SK-N-SH treated with all-trans-retinoic acid at 6 μM for 48 hours (cell line): ENCODE results near the gene SERGEF.
"Not testable (repeated sequence)": the region's sequence is repeated elsewhere in the genome, so short reads cannot be mapped to it uniquely, and the experiment has no call there.

ENCODE experiments used
- ATAC-seq: fragments of 200-7000 bp; cut with Tn5 transposase; 3 replicates; pipeline ENCODE4 v1.9.1; 2020; ENCODE audit warnings: mild to moderate bottlenecking, moderate library complexity
- ARNTL ChIP-seq: fragments of 450-650 bp; formaldehyde crosslinking; IDR thresholded peaks from 2 replicates; pipeline ENCODE4 v1.5.0; 2020; ENCODE audit warnings: low read depth, mild to moderate bottlenecking, moderate library complexity, borderline replicate concordance
- CREB5 ChIP-seq: fragments of 250-450 bp; sonication (Bioruptor Pico); IDR thresholded peaks from 2 replicates; pipeline ENCODE4 v1.5.1; 2020; ENCODE audit warnings: low read depth, mild to moderate bottlenecking, moderate library complexity
- CSDC2 ChIP-seq: fragments of 250-450 bp; sonication (Bioruptor Pico); IDR thresholded peaks from 2 replicates; pipeline ENCODE4 v1.5.0; 2020; ENCODE audit warnings: mild to moderate bottlenecking, moderate library complexity
- ESRRG ChIP-seq: fragments of 250-450 bp; sonication (Bioruptor Pico); IDR thresholded peaks from 2 replicates; pipeline ENCODE4 v1.6.1; 2021; ENCODE audit warnings: mild to moderate bottlenecking
- OSR1 ChIP-seq: fragments of 250-450 bp; sonication (Bioruptor Pico); IDR thresholded peaks from 2 replicates; pipeline ENCODE4 v1.8.0; 2022; ENCODE audit warnings: moderate library complexity, mild to moderate bottlenecking, inconsistent platforms
- PATZ1 ChIP-seq: fragments of 250-450 bp; sonication (Bioruptor Pico); IDR thresholded peaks from 2 replicates; pipeline ENCODE4 v1.8.0; 2020; ENCODE audit warnings: mild to moderate bottlenecking, moderate library complexity, borderline replicate concordance
- PPARA ChIP-seq: fragments of 250-450 bp; sonication (Bioruptor Pico); IDR thresholded peaks from 2 replicates; pipeline ENCODE4 v1.5.0; 2020; ENCODE audit warnings: mild to moderate bottlenecking, borderline replicate concordance
- TCF4 ChIP-seq: fragments of 250-450 bp; sonication (Bioruptor Pico); IDR thresholded peaks from 2 replicates; pipeline ENCODE4 v1.8.0; 2021; ENCODE audit warnings: mild to moderate bottlenecking, moderate library complexity, borderline replicate concordance
- TOX ChIP-seq: fragments of 250-450 bp; sonication (Bioruptor Pico); IDR thresholded peaks from 2 replicates; pipeline ENCODE4 v1.8.0; 2021; ENCODE audit warnings: mild to moderate bottlenecking, moderate library complexity, borderline replicate concordance
- ZFP30 ChIP-seq: fragments of 450-650 bp; formaldehyde crosslinking; IDR thresholded peaks from 2 replicates; pipeline ENCODE4 v1.5.0; 2022; ENCODE audit warnings: mild to moderate bottlenecking, moderate library complexity
- ZNF565 ChIP-seq: fragments of 450-650 bp; formaldehyde crosslinking; conservative IDR thresholded peaks from 2 replicates; pipeline ENCODE4 v1.5.0; 2020; ENCODE audit warnings: low read depth, mild to moderate bottlenecking, moderate library complexity
- ZNF8 ChIP-seq: fragments of 450-650 bp; formaldehyde crosslinking; IDR thresholded peaks from 2 replicates; pipeline ENCODE4 v1.5.0; 2020; ENCODE audit warnings: mild to moderate bottlenecking, moderate library complexity
- TF ChIP-seq, protein P1 (sequence below): fragments of 250-450 bp; sonication (Bioruptor Pico); IDR thresholded peaks from 2 replicates; pipeline ENCODE4 v1.8.0; 2021; ENCODE audit warnings: low read depth, mild to moderate bottlenecking, moderate library complexity, borderline replicate concordance
- TF ChIP-seq, protein P2 (sequence below): fragments of 250-450 bp; sonication (Bioruptor Pico); IDR thresholded peaks from 2 replicates; pipeline ENCODE4 v1.5.0; 2020; ENCODE audit warnings: mild to moderate bottlenecking, moderate library complexity

Gene SERGEF

DNA sequence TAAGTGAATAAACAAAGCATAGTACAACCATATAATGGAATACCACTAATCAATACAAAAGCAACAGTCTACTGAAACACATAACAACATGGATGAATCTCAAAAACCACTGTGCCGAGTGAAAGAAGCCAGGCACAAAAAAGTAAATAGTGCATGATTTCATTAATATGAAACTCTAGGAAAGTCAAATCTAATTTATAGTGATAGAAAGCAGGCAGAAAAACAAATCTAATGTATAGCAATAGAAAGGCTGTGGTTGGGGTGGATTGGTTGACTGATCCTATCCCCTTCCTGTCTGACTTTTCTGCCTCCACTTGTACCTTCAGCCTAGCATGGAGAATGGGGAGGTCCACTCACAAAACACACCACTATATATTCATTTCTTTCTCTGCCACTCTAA, 115.4 kb downstream of the SERGEF start (continued):
- TF ChIP-seq ZNF8: no peak
- TF ChIP-seq, protein P1, sequence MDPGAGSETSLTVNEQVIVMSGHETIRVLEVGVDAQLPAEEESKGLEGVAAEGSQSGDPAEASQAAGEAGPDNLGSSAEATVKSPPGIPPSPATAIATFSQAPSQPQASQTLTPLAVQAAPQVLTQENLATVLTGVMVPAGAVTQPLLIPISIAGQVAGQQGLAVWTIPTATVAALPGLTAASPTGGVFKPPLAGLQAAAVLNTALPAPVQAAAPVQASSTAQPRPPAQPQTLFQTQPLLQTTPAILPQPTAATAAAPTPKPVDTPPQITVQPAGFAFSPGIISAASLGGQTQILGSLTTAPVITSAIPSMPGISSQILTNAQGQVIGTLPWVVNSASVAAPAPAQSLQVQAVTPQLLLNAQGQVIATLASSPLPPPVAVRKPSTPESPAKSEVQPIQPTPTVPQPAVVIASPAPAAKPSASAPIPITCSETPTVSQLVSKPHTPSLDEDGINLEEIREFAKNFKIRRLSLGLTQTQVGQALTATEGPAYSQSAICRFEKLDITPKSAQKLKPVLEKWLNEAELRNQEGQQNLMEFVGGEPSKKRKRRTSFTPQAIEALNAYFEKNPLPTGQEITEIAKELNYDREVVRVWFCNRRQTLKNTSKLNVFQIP (CRISPR knock-in tag): no peak
- TF ChIP-seq ESRRG (CRISPR knock-in tag): no peak
- TF ChIP-seq, all 23 proteins: peak for 4

- ATAC-seq: not testable (repeated sequence)
These were observed 116.2 kb downstream of the SERGEF start for GRCh38 chr11:17896496-17897151.

DNA sequence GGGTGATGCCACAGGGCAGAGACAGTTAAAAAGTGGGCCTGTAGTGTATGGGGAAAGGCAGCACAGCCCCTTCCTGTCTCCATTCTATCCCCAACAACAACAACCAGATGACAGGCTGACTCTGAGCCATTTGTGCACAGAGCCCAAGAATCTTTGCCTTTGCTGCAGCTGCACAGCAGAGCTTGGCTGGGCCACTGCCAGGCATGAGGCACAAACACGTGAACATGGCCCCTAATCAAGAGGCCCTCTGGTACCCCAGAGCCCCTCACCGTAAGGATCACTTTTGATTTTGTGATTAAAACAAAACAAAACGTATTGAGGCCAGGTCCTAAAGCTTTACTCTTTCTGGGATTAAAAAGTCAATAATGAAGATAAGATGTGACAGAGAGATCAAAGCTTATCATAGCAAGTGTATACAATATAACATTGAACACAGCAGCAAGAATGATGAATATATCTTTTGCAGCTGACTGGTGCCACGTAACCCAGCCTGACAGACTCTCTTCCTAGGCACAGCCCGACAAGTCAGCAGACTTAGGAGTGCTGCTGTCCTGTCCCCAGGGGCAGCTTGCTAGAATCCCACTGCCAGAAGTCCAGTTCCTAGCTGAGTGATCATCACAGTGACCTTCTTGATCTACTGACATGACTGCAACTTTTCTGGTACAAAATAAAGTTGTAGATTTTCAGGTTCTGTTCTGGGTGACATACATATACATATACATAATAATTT, 117.8 kb downstream of the SERGEF start:
- ATAC-seq: no peak; the same call in 2 of the 3 replicates
- TF ChIP-seq ARNTL (peak; percentile 54; the same call in 1 of the 2 replicates), ZFP30 (CRISPR knock-in tag) (no peak)
- TF ChIP-seq, all 23 proteins: peak for 1

GRCh38 chr11:17892409-17892808, 120.4 kb downstream of the SERGEF start:
- no peak for TF ChIP-seq CSDC2
- TF ChIP-seq TOX (CRISPR knock-in tag): no peak
- TF ChIP-seq TCF4 (CRISPR knock-in tag): no peak
- TF ChIP-seq, protein P2, sequence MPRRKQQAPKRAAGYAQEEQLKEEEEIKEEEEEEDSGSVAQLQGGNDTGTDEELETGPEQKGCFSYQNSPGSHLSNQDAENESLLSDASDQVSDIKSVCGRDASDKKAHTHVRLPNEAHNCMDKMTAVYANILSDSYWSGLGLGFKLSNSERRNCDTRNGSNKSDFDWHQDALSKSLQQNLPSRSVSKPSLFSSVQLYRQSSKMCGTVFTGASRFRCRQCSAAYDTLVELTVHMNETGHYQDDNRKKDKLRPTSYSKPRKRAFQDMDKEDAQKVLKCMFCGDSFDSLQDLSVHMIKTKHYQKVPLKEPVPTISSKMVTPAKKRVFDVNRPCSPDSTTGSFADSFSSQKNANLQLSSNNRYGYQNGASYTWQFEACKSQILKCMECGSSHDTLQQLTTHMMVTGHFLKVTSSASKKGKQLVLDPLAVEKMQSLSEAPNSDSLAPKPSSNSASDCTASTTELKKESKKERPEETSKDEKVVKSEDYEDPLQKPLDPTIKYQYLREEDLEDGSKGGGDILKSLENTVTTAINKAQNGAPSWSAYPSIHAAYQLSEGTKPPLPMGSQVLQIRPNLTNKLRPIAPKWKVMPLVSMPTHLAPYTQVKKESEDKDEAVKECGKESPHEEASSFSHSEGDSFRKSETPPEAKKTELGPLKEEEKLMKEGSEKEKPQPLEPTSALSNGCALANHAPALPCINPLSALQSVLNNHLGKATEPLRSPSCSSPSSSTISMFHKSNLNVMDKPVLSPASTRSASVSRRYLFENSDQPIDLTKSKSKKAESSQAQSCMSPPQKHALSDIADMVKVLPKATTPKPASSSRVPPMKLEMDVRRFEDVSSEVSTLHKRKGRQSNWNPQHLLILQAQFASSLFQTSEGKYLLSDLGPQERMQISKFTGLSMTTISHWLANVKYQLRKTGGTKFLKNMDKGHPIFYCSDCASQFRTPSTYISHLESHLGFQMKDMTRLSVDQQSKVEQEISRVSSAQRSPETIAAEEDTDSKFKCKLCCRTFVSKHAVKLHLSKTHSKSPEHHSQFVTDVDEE (CRISPR knock-in tag): no peak
- TF ChIP-seq ESRRG (CRISPR knock-in tag): no peak
- no peak for TF ChIP-seq ZNF8
- no peak for ATAC-seq

DNA sequence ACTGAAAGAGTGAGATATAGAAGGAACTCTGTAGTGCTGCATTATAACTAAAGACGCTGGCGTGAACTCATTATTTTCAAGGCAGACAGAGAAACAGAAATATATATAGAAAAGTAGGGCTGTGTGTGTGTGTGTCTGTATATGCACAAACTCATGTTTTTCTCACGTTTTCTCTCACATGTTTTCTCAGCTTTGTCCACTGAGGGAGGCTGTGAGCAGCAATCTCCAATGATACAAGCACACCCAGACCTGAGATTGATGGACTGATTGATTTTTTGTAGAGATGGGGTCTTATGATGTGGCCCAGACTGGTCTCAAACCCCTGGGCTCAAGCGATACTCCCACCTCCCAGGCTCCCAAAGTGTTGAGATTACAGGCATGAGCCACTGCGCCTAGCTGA, 122.5 kb downstream of the SERGEF start:
- TF ChIP-seq ZNF565 (CRISPR knock-in tag): no peak
- no peak for TF ChIP-seq PATZ1 (CRISPR knock-in tag)
- no peak for TF ChIP-seq ZFP30 (CRISPR knock-in tag)

GRCh38 chr11:17887779-17888178, 125.1 kb downstream of the SERGEF start:
- TF ChIP-seq, protein P2 (CRISPR knock-in tag): no peak
- TF ChIP-seq, protein P1 (CRISPR knock-in tag): no peak
- TF ChIP-seq ZNF8 (no peak), CREB5 (CRISPR knock-in tag) (no peak), OSR1 (no peak), PPARA (CRISPR knock-in tag) (no peak), ZNF565 (CRISPR knock-in tag) (no peak)
- ATAC-seq: no peak

More for the DNA sequence above, 122.5 kb downstream of the SERGEF start:
- ATAC-seq: no peak
